ENCODE data around the gene SHMT1.
A peak's percentile ranks its signal among the peaks of the same experiment; 100 is the strongest.
"Not testable (repeated sequence)": the region's sequence is repeated elsewhere in the genome, so short reads cannot be mapped to it uniquely, and the experiment has no call there.

The SHMT1 gene

DNA sequence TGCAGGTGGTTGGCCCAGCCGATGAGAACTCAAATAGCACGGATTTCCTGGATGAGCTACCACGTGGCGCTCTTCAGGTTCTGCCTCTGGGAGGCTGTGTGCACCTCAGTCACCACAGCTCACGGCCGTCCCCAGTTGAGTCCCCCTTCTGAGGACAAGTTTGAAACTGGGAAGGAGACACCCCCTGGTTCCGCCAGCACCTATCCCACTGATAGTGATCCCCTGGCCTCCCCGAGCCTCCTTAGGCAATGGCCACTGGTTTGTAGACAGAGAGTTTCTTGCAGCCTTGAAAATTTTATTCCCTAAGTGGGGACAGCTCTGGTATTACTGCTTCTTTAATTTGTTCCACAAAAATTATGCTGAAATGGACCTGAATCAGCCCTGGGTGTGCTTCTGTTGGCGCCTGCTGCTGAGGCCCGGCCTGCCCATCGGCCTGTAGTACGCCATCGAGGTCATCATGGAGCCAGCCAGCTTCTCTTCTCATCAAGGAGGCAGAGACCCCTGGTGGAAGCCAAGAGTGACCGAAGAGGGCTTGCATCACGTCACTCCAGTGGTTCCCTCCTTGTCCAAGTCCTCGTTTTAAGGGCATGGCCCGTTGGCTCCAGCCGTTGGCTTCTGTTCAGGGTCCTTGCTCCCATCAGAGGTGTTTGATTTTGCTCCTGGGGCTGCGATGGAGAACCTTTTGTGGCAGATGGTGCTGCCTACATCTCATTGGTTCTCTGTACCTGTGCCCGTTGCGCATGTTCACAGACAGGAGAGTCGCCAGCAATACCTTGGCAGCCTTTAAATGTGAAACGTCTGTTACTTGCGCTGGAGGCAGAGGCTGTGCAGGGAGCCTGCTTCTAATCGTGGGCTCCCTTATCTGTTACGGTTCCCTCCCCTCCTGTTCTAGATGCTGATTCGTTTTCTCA lies 39.0 kb downstream of the SHMT1 start:
- no peak for DNase-seq

DNA sequence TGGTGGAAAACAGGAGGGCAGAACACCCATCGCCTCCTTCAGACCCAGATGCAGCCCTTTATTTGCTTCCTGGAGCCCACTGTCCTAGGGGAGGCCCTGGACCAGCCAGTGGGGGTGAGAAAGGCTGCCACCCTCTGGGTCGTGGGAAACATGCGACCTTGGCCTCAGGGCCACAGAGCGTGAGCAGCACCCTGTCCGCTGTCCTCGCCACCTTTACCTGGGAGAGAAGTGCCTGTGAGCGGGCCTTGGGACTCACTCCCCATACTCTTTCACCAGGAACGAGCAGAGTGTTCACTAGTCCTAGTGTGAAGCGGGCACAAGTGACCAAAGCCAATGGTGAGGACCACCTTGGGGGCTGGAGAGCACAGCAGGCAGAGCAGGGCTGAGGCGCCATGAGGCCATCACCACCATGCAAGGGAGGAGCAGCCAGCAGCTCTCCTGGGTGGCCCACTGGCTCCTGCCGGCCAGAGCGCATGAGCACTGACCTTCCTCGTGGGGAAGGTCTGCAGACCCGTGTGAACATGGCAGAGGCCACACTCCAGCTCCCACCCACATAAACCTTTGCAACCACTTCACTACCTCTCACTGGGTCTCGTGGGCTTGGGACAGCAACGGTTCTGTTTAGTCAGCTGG lies 39.7 kb downstream of the SHMT1 start:
- DNase-seq, result no peak

DNA sequence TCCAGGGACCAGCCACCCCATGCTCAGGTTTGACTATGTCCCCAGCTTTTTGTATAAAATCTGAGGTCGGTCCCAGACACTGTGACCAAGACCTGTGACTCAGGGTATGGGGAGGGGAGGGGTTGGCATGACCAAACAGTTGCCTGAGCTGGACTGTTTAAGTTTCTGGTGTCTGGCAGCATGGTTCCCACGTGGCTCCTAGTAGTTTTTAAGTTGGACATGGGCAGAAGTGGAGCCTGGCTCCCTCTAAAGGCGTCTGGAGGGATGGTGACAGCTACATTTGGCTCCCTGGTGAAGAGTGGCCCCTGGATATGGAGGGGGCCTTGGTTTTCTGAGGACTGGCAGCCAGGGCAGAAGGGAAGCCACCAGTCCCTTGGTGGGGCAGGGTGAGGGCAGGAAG lies 40.3 kb downstream of the SHMT1 start:
- no peak for DNase-seq

DNA sequence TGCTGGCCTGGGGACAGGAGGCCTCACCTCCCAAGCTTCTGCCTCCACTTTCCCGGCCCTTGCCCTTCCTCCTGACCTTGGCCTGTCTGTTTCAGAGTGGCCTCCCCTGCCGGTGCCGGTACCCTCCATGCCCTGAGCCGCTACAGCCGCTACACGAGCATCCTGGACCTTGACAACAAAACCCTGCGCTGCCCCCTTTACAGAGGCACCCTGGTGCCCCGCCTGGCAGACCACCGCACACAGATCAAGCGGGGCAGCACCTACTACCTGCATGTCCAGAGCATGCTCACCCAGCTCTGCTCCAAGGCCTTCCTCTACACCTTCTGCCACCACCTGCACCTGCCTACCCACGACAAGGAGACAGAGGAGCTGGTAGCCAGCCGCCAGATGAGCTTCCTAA lies 40.8 kb downstream of the SHMT1 start:
- DNase-seq, result no peak

DNA sequence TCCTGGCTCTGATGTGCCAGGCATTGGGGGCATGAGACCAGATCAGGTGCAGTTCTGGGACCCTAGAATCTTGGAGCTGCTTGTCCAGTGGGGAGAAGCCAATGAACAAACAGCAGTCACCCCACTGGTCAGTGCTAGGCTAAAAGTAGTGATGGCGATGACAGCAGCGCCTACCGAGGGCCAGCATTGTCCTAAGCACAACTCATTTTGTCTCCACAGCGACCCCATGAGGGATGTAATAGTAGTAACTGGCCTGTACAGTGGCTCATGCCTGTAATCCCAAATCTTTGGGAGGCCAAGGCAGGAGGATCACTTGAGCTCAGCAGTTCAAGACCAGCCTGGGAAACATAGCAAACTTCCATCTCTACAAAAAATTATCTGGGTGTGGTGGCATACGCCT lies 42.0 kb downstream of the SHMT1 start:
- DNase-seq, result no peak

DNA sequence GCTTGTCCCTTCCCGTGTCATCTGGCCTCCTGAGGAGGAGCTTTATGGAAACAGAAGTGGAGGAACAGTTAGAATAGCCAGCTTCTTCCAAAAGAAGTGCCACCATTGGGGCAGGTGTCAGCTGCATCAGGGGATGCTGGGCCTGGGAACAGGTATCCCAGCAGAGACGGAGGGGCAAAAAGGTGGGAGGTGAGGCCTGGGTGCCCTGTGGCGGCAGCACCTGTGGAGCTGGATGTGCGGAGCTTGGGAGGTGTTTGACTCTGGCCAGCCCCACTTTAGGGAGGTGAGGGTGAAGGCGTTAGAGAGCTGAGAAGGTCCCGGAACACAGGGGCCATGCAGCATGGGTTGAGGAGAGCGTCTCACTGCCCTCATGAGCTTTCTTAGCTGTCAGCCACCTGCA lies 43.0 kb downstream of the SHMT1 start:
- DNase-seq, result no peak

DNA sequence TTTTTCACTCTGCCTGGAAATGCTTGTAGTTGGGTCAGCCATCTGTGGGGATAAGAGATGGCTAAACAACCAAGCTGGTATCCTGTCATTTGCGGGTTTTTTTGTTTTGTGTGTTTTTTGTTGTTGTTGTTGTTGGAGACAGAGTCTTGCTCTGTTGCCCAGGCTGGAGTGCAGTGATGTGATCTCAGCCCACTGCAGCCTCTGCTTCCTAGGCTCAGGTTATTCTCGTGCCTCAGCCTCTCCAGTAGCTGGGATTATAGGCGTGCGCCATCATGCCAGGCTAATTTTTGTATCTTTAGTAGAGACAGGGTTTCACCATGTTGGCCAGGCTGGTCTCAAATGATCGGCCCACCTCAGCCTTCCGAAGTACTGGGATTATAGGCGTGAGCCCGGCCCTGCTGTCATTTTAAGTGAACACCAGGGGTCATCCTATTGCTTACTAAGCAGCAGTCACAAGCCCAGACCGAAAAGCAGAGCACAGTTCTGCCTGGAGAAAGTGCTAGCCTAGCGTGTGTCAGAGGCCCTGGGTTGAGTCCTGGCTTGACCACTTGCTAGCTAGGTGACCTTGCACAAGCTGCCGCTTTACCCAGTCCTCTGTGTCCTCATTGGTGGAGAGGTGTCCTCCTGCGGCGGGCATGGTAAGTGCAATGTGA lies 43.6 kb downstream of the SHMT1 start:
- DNase-seq, result peak; percentile 3

DNA sequence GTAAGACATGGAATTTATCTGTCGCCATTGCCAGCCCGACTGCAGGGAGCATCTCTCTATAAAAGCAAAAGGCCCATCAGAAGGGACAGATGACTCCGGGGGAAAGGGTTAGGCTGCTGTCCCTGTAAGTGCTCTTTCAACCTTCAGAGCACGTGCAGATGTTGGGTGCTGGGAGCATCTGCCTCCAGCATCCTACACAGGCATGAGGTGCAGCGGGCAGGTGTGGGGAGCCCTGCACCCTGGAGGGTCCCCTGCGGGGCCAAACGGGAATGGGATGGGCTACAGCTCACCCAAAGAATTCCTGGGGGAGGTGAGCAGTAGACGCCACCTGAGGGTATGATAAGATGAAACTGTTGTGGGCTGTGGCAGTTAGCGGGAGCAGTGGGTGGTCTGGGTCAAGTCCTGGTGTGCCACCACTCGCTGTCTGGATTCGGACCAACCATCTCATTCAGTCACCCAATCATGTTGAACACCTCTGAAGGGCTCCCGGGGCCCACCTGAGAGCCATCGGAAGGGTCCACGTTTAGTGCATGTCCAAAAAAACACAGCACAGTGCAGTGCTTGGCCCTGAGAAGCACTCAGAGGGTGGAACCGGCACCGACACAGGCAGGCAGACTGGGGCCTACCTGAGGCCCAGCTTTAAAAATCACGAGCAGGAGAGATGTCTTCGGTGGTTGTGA lies 44.4 kb downstream of the SHMT1 start:
- no peak for DNase-seq

DNA sequence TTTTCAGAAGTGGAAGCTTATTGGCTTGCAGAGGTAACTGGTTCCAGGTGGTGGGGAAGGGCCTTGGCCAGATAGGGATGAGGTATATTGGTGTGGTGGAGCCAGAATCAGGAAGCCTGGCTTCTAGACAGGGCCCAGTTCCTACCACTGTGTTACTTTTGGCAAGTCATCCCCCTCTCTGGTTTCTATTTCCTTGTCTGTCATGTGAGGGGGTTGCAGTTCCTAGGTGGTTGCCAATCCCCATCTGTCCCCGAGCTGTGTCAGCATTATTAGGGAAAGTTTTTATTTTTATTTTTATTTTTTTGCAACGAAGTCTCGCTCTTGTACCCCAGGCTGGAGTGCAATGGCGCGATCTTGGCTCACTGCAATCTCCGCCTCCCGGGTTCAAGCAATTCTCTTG lies 45.2 kb downstream of the SHMT1 start:
- no peak for DNase-seq

DNA sequence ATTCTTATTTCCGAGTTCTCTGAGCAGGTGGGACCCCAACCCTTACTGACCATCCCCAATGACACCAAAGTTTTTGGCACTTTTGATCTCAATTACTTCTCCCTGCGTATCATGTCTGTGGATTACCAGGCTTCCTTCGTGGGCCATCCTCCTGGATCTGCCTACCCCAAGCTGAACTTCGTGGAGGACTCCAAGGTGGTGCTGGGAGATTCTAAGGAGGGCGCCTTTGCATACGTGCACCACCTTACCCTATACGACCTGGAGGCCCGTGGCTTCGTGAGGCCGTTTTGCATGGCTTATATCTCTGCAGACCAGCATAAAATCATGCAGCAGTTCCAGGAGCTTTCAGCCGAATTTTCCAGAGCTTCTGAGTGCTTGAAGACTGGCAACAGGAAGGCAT lies 47.4 kb downstream of the SHMT1 start:
- DNase-seq, result no peak

DNA sequence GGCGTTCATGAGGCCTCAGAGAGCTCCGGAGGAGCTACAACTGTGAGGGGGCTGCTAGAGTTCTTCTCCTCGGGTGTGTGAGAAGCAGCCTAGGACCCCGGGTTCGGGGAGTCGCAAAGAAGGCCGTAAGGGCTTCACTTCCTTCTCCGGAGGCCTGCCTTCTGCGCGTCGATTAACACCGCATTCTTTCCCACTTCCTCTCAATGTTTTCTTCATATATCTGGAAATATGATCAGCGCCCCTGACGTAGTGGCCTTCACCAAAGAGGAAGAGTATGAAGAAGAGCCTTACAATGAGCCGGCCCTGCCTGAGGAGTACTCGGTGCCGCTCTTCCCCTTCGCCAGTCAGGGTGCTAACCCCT lies 47.8 kb downstream of the SHMT1 start:
- no peak for DNase-seq

DNA sequence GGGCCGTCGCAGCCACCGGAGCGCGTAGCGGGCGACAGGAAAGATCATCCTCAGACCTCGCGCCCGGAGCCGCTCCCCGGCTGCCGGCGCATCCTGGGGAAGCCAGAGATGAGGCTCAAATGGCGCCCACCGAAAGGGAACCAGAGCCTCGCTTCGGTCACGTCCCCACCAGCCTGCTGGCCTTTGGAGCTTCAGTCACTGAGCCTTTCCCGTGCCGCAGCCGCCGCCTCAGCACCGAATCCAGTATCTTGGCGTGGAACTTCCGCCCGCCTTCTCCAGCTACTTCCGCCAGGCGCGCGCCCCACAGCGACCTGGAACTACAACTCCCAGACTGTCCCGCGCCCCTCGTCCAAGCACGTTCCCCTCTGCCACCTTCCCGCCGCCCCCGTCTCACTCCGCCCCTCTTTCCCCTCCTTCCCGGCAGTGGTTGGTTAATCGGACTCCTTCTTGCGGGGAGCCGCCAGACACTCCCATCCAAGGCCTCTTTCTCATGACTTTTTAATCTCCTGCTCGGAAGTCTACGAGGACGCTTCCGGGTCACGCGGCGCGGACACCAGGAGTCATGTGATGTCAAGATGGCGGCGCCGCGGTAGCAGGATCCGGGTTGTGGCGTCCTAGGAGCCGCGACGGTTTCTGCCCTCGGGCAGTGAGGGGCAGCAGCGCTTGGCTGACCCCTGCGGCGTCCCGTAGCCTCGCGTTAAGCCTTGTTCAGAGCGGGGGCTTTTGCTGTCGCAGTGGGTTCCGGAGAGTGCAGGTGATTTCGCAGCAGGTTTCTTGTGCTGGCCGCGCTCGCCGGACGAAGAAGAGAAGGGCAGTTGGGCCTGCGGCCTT lies 48.4 kb downstream of the SHMT1 start, which contains the start of the genes SMCR8 and TOP3A:
TSS of gene SMCR8 (plus strand) at position 563 of the 831 bp plus-strand sequence. CDS start 497 bp downstream, outside the sequence.
TSS of gene TOP3A (minus strand) at position 264 of the 831 bp plus-strand sequence. CDS start at position 48, 216 bp downstream.
- peak; percentile 98 for DNase-seq

DNA sequence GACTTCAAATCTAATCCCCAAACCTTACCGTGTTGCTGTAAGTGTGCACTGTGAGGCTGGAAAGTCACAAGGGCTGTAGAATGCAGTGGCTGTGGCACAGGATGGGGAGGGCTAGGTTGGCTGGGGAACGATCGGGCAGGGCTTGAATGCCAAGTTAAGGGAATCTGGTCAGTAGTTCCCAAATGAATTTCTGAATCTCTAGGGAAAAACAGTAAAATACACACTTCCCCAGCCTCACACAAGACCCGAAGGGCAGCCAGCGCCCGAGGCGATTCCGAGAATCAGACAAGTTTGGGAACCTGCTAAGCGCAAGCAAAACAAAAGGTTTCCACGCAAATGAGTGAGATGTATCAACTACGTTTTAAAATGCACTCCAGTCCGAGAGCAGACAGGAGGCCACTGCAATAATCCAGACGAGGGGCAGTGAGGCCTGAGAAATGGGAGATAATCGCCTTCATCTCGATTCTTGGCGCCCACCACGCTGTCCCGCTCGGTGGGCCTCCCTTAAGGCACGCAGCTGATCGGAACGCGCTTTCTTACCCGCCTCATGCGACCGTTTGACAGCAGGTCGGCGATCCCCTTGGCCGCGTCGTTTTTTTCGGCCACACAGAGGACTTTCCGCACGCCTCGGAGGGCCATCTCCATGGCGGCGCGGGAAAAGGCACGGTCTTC lies 49.2 kb downstream of the SHMT1 start:
- DNase-seq, result no peak

DNA sequence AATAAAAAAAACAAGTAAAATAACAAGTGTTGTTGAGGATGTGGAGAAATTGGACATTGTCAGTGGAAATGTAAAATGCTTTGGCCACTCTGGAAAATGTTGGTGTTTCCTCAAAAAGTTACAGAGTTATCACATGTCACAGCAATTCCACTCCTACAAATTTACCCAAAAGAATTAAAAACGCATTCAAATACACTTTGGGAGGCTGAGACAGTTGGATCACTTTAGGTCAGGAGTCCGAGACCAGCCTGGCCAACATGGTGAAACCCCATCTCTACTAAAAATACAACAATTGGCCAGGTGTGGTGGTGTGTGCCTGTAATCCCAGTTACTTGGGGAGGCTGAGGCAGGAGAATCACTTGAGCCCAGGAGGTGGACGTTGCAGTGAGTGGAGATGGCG lies 54.1 kb downstream of the SHMT1 start:
- DNase-seq, result no peak

DNA sequence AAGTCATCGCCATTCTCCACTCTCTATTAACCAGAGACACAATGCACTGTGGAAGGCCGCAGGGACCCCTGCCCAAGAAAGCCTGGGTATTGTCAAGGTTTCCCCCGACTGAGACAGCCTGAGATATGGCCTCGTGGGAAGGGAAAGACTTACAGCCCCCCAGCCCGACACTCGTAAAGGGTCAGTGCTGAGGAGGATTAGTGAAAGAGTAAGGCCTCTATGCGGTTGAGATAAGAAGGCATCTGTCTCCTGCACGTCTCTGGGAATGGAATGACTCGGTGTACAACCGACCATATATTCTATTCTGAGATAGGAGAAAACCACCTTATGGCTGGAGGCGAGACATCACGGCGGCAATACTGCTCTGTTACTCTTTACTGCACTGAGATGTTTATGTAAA lies 60.1 kb downstream of the SHMT1 start:
- DNase-seq, result not testable (repeated sequence)

DNA sequence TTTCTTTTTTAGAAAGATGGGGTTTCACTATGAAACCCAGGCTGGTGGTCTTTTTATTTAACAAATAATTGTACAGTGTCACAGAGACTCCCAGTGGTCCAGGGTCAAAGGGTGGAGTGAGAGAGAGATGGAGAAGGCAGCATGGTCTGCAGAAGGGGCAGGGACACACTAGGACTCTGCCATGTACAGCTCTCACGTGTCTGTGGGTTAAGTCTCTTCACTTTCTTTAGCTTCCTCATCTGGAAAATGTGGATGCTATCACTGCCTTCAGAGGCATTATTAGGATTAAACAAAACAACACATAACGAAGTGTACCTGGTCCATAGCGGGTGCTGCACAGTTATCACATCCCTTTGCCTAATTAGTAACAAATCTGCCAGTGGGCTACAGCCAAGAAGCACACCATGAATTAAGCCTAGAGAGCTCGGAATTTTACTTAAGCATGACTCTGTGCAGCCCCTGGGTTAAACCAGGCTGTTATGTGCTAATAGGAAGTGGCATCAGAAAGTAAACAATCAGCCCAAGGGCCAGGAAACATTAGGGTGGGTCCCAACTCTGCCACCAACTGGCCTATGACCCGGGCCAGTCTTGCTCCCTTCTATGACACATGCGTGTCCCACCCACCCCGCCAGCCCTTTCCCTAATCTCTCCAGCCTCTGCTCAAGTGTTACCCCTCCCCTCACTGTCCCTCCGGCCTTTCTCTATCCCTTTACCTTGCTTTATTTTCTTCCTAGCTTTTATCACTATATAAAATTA lies 62.4 kb downstream of the SHMT1 start:
- DNase-seq, result no peak

DNA sequence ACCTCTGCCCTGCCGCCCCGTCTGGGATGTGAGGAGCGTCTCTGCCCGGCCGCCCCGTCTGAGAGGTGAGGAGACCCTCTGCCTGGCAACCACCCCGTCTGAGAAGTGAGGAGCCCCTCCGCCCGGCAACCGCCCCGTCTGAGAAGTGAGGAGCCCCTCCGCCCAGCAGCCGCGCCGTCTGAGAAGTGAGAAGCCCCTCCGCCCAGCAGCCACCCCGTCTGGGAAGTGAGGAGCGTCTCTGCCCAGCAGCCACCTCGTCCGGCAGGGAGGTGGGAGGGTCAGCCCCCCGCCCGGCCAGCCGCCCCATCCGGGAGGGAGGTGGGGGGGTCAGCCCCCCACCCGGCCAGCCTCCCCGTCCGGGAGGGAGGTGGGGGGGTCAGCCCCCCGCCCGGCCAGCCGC lies 65.3 kb downstream of the SHMT1 start:
- DNase-seq, result not testable (repeated sequence)

DNA sequence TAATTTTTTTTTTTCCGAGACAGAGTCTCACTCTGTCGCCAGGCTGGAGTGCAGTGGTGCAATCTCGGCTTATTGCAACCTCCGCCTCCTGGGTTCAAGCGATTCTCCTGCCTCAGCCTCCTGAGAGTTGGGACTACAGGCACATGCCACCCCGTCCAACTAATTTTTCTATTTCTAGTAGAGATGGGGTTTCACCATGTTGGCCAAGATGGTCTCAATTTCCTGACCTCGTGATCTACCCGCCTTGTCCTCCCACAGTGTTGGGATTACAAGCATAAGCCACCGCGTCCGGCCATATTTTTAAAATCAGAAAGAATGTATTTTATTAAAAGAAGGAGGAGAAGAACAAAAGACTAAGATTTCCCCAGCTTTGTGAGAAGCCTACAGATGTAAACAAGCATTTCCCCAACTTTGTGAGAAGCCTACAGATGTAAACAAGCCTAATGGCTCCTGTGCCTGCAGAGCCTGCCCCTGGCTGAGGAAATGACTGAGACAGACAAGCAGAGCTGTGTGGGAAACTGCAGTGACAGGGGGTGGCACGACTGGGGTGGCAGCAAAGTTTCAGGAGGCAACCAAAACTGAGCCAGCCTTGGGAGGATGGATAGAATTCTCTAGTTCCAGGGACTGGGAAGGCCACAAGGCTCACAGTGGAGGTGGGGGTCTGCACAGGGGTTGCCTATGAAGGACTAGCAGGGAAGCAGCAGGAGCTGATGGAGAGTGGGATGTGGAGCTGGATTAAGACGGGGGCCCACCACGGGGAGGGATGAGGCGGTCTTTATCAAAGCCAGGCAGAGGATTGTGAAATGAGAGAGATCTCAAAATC lies 71.4 kb downstream of the SHMT1 start:
- no peak for DNase-seq

DNA sequence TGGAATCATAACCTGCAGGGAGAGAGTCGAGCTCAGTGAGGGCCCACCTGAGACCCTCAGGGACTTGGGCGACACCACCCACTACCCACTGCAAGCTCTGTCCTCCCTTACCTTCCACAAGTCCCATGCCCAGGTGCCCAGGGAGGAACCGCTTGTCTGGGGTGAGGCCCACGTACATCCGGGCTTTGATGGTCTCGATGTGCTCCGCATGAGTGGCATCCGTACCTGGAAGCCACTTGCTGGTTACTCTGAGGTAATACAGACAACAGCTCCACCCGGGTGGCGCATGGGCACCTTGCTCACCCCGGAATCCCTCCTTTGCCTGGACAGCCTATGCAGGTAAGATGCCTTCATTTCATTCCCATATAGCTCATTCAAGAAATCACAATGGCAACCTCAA lies 78.1 kb downstream of the SHMT1 start:
- DNase-seq, result no peak

DNA sequence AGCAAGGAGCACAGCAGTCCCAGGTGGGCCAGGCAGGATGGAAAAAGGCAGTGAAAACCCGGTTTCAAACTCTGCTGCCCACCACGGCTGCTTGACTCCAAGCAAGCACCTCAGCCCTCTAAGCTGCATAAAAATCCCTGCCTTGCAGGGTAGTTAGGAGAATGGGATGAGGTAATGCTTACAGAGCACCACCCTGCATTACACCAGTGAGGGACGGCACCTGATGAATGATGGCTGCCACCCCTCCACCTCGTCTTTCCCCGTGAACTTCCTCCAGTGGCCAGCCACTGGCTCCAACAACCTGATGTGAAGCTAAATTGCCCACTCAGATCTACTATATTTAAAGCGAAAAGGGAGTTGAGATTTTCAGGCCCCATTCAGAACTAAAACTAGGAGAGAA lies 81.6 kb downstream of the SHMT1 start:
- DNase-seq, result no peak
